Fibroblast of lung (primary cell): Measurements from ENCODE around the gene CELF2.

Experiments
- EZH2 ChIP-seq: IDR thresholded peaks from 2 replicates; pipeline ENCODE4 v1.5.1; 2012; ENCODE audit warnings: low read length, control low read depth, mild to moderate bottlenecking; ENCODE audit errors: missing control alignments
- TF ChIP-seq, protein P1 (sequence below), 2 donors: IDR thresholded peaks in 1 of 2; conservative IDR thresholded peaks in 1 of 2; 1 replicate in 1 of 2; 2 replicates in 1 of 2; pipeline ENCODE4 v1.5.1; 2011 to 2012; ENCODE audit warnings: low read length in 2 of 2, control low read depth in 1 of 2, inconsistent platforms in 1 of 2, low read depth in 1 of 2, mild to moderate bottlenecking in 1 of 2

DNA sequence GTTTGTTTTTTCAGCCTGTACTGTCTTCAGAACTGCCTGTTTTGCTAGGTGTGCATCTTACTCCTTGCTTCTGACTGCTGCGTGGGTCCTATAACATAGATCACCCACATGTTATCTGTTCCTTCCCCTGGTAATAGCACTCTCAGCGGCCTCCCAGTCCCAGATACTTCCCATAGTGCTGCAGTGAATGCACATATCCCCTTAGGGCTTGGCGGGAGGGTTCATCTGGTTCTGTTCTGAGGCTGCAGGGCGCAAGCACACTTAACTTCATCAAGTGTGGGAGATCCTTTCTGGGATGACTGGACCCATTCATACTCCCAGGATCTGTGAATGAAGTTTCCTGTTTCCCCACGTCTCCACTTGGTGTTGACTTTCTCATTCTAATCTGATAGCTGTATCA, 90.7 kb downstream of the CELF2 start:
- TF ChIP-seq, protein P1, sequence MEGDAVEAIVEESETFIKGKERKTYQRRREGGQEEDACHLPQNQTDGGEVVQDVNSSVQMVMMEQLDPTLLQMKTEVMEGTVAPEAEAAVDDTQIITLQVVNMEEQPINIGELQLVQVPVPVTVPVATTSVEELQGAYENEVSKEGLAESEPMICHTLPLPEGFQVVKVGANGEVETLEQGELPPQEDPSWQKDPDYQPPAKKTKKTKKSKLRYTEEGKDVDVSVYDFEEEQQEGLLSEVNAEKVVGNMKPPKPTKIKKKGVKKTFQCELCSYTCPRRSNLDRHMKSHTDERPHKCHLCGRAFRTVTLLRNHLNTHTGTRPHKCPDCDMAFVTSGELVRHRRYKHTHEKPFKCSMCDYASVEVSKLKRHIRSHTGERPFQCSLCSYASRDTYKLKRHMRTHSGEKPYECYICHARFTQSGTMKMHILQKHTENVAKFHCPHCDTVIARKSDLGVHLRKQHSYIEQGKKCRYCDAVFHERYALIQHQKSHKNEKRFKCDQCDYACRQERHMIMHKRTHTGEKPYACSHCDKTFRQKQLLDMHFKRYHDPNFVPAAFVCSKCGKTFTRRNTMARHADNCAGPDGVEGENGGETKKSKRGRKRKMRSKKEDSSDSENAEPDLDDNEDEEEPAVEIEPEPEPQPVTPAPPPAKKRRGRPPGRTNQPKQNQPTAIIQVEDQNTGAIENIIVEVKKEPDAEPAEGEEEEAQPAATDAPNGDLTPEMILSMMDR (conservative IDR thresholded peaks at IDR 0.05 in 1 of 2, IDR thresholded peaks at IDR 0.05 in 1 of 2; ENCODE audit: low read depth in 1 of 2, low read length in 2 of 2) = no peak
- TF ChIP-seq EZH2 = no peak
